Adrenal gland (tissue), 5 donors: ENCODE measurements around the gene NAPSA.

ENCODE experiments used
- POLR2A ChIP-seq, 2 donors: fragments of 450-650 bp; IDR thresholded peaks; one replicate each; pipeline ENCODE4 v1.6.1; 2017; ENCODE audit warnings: antibody characterized with exemption in 2 of 2, mild to moderate bottlenecking in 2 of 2, moderate library complexity in 1 of 2
- TF ChIP-seq, protein P1 (sequence below), 6 experiments: fragments of 450-650 bp in 4 of 6; fragments of 200-600 bp in 2 of 6; sonication (generic) in 1 of 6; IDR thresholded peaks; 1 replicate in 5 of 6; 2 replicates in 1 of 6; pipeline versions ENCODE4 v1.5.1 to v1.8.0; 2016 to 2021; ENCODE audit warnings: antibody characterized with exemption in 6 of 6, mild to moderate bottlenecking in 2 of 6, moderate library complexity in 1 of 6
- donor health status: DM: no; HTN: no; CAD: no.

DNA sequence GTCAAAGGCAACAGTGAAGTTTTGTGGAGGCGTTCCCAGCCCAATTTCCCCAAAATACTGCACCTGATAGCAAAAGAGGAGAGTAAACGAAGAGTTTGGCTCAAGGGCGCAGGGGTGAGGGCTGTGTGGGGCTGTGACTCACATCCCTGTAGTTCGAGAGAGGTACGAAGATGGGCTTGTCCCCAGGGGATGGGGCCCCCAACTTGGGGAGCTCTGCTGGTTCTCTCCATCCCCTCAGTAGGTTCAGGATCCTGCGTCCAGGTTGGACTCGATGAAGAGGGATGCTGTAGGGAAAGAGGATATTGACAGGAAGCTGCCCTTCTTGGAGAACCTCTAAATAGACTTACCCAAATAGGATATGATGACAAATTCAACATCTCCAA is 3.4 kb downstream of the NAPSA start:
- TF ChIP-seq POLR2A (IDR thresholded peaks at IDR 0.05): no peak
- TF ChIP-seq, protein P1, sequence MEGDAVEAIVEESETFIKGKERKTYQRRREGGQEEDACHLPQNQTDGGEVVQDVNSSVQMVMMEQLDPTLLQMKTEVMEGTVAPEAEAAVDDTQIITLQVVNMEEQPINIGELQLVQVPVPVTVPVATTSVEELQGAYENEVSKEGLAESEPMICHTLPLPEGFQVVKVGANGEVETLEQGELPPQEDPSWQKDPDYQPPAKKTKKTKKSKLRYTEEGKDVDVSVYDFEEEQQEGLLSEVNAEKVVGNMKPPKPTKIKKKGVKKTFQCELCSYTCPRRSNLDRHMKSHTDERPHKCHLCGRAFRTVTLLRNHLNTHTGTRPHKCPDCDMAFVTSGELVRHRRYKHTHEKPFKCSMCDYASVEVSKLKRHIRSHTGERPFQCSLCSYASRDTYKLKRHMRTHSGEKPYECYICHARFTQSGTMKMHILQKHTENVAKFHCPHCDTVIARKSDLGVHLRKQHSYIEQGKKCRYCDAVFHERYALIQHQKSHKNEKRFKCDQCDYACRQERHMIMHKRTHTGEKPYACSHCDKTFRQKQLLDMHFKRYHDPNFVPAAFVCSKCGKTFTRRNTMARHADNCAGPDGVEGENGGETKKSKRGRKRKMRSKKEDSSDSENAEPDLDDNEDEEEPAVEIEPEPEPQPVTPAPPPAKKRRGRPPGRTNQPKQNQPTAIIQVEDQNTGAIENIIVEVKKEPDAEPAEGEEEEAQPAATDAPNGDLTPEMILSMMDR (IDR thresholded peaks at IDR 0.05): no peak
